Measurements from ENCODE around the gene EEFSEC. TPM values are rescaled to one million over a fixed set of nuclear protein-coding genes. Genes with fewer than 3 reads are reported as not detected.

Gene EEFSEC
- total and polyA plus RNA-seq, 11 donors, result 17.5 to 48.0 (median 22.5) TPM

GRCh38 chr3:128415773-128416577 lies 262.7 kb downstream of the EEFSEC start:
- Histone ChIP-seq H3K9me3 (peaks cover 0 to 4% (median 0%) of the 10 kb centered on the region in 12 donors), H3K36me3 (no peaks in the 10 kb centered on the region), H3K27me3 (no peaks in the 10 kb centered on the region), H3K27ac (no peak overlapping the region), H3K4me3 (no peak overlapping the region), H3K4me1 (no peaks in the 10 kb centered on the region)
- intact Hi-C loops (cut with DNase I), result no loop called here
- no peak for DNase-seq
- ATAC-seq, result no peak
- TF ChIP-seq CTCF (IDR thresholded peaks at IDR 0.05) (no peak), POLR2A (IDR thresholded peaks at IDR 0.05) (no peak)
- WGBS, 4 donors, result 75 to 84% (median 77%) methylated on average over 16 to 19 of the region's 19 CpGs

- H3K4me1 ChIP-seq, result no peaks in the 10 kb centered on the region
- no peak overlapping the region for H3K27ac ChIP-seq
- no peaks in the 10 kb centered on the region for H3K36me3 ChIP-seq
- DNase-seq (no peak), ATAC-seq (no peak)
- H3K27me3 ChIP-seq, result no peaks in the 10 kb centered on the region
- intact Hi-C loops (cut with DNase I), result no loop called here
- 82 to 92% (median 85%) methylated on average over 12 of the region's 12 CpGs for WGBS, 4 donors
- no peak overlapping the region for H3K4me3 ChIP-seq
- H3K9me3 ChIP-seq, result peaks cover 0 to 4% (median 0%) of the 10 kb centered on the region in 12 donors
- TF ChIP-seq POLR2A (IDR thresholded peaks at IDR 0.05) (no peak), CTCF (IDR thresholded peaks at IDR 0.05) (no peak)
Measured at GRCh38 chr3:128416578-128417211, 263.4 kb downstream of the EEFSEC start.

- Histone ChIP-seq H3K4me3 (no peak overlapping the region), H3K27ac (no peak overlapping the region), H3K27me3 (no peaks in the 10 kb centered on the region), H3K4me1 (no peaks in the 10 kb centered on the region), H3K36me3 (no peaks in the 10 kb centered on the region), H3K9me3 (peaks cover 0 to 4% (median 0%) of the 10 kb centered on the region in 12 donors)
- 86 to 95% (median 91%) methylated on average over 2 of the region's 2 CpGs for WGBS, 4 donors
- ATAC-seq, result no peak
- TF ChIP-seq POLR2A (IDR thresholded peaks at IDR 0.05) (no peak), CTCF (IDR thresholded peaks at IDR 0.05) (no peak)
- intact Hi-C loops (cut with DNase I), result no loop called here
- no peak for DNase-seq
Measured at GRCh38 chr3:128418900-128419299, 265.6 kb downstream of the EEFSEC start.

GRCh38 chr3:128419311-128419710 lies 266.0 kb downstream of the EEFSEC start:
- peaks cover 0 to 4% (median 0%) of the 10 kb centered on the region in 12 donors for H3K9me3 ChIP-seq
- ATAC-seq, result no peak
- no peaks in the 10 kb centered on the region for H3K4me1 ChIP-seq
- no peak for DNase-seq
- H3K27ac ChIP-seq, result no peak overlapping the region
- H3K27me3 ChIP-seq, result no peaks in the 10 kb centered on the region
- WGBS, 4 donors, result 92 to 96% (median 93%) methylated on average over 4 of the region's 4 CpGs
- no peak overlapping the region for H3K4me3 ChIP-seq
- intact Hi-C loops (cut with DNase I), result no loop called here
- TF ChIP-seq CTCF (IDR thresholded peaks at IDR 0.05) (no peak), POLR2A (IDR thresholded peaks at IDR 0.05) (no peak)
- no peaks in the 10 kb centered on the region for H3K36me3 ChIP-seq
